DMS 273 (cell line): ENCODE measurements around the gene MSANTD3.
A peak's percentile ranks its signal among the peaks of the same experiment; 100 is the strongest.
"Not testable (repeated sequence)": the region's sequence is repeated elsewhere in the genome, so short reads cannot be mapped to it uniquely, and the experiment has no call there.

Source experiments
- DNase-seq: peaks from one replicate; lab custom pipeline; 2025; ENCODE audit not compliant: unreplicated experiment; lab: John Stamatoyannopoulos, UW

Gene MSANTD3

GRCh38 chr9:100428871-100429654, 2.1 kb downstream of the MSANTD3 start:
- peak; percentile 41 for DNase-seq

GRCh38 chr9:100430286-100430940, 3.5 kb downstream of the MSANTD3 start:
- peak; percentile 58 for DNase-seq

- no peak for DNase-seq
Measured at GRCh38 chr9:100431886-100432285, 4.9 kb downstream of the MSANTD3 start.

GRCh38 chr9:100432736-100433135, 5.8 kb downstream of the MSANTD3 start:
- no peak for DNase-seq

GRCh38 chr9:100436571-100436970, 9.6 kb downstream of the MSANTD3 start:
- DNase-seq, result no peak

- peak; percentile 90 for DNase-seq
Measured at GRCh38 chr9:100437860-100438805, 11.2 kb downstream of the MSANTD3 start.

- no peak for DNase-seq
Measured at GRCh38 chr9:100440071-100440470, 13.1 kb downstream of the MSANTD3 start.

- DNase-seq, result not testable (repeated sequence)
Measured at GRCh38 chr9:100440487-100440886, 13.5 kb downstream of the MSANTD3 start.

- DNase-seq, result no peak
Measured at GRCh38 chr9:100441911-100442361, 15.0 kb downstream of the MSANTD3 start.

- DNase-seq, result no peak
Measured at GRCh38 chr9:100443781-100444768, 17.1 kb downstream of the MSANTD3 start.

- no peak for DNase-seq
Measured at GRCh38 chr9:100445161-100445902, 18.4 kb downstream of the MSANTD3 start.

- DNase-seq, result no peak
Measured at GRCh38 chr9:100445903-100446549, 19.1 kb downstream of the MSANTD3 start.

GRCh38 chr9:100447041-100447440, 20.1 kb downstream of the MSANTD3 start:
- DNase-seq, result no peak

GRCh38 chr9:100448266-100448665, 21.3 kb downstream of the MSANTD3 start:
- DNase-seq, result no peak

GRCh38 chr9:100449420-100449819, 22.5 kb downstream of the MSANTD3 start:
- DNase-seq, result no peak

- no peak for DNase-seq
Measured at GRCh38 chr9:100452894-100453293, 26.0 kb downstream of the MSANTD3 start.

GRCh38 chr9:100455470-100455869, 28.5 kb downstream of the MSANTD3 start:
- no peak for DNase-seq

- no peak for DNase-seq
Measured at GRCh38 chr9:100457517-100457916, 30.6 kb downstream of the MSANTD3 start.

- no peak for DNase-seq
Measured at GRCh38 chr9:100459963-100460362, 33.0 kb downstream of the MSANTD3 start.
